WERI-Rb-1 (cell line): ENCODE data around the gene THAP2.
A peak's percentile ranks its signal among the peaks of the same experiment; 100 is the strongest.
"Not testable (repeated sequence)": the region's sequence is repeated elsewhere in the genome, so short reads cannot be mapped to it uniquely, and the experiment has no call there.

Experiments used
- DNase-seq: peaks from one replicate; pipeline ENCODE4 v3.0.0-alpha.2; 2020
- H3K27ac ChIP-seq: fragments of 250-450 bp; sonication (Bioruptor Pico); 2 replicates; pipeline ENCODE4 v1.5.1; 2020; ENCODE audit warnings: mild to moderate bottlenecking, moderate library complexity
- H3K27me3 ChIP-seq: fragments of 250-450 bp; sonication (Bioruptor Pico); 2 replicates; pipeline ENCODE4 v1.5.1; 2021; ENCODE audit warnings: mild to moderate bottlenecking, low read depth, moderate library complexity; ENCODE audit not compliant: insufficient read depth, severe bottlenecking
- H3K36me3 ChIP-seq: fragments of 250-450 bp; sonication (Bioruptor Pico); 2 replicates; pipeline ENCODE4 v1.5.1; 2020; ENCODE audit warnings: mild to moderate bottlenecking, moderate library complexity
- H3K4me3 ChIP-seq: 2 replicates; pipeline ENCODE4 v1.5.1; 2011; ENCODE audit warnings: low read depth, mild to moderate bottlenecking, control low read depth, low read length
- H3K9me3 ChIP-seq: fragments of 250-450 bp; sonication (Bioruptor Pico); 2 replicates; pipeline ENCODE4 v1.5.1; 2021; ENCODE audit warnings: mild to moderate bottlenecking, moderate library complexity; ENCODE audit not compliant: severe bottlenecking
- TF ChIP-seq, protein P1 (sequence below): IDR thresholded peaks from 2 replicates; pipeline ENCODE4 v1.5.1; 2011; ENCODE audit warnings: low read depth, mild to moderate bottlenecking, control low read depth, inconsistent platforms, low read length

THAP2 gene

DNA sequence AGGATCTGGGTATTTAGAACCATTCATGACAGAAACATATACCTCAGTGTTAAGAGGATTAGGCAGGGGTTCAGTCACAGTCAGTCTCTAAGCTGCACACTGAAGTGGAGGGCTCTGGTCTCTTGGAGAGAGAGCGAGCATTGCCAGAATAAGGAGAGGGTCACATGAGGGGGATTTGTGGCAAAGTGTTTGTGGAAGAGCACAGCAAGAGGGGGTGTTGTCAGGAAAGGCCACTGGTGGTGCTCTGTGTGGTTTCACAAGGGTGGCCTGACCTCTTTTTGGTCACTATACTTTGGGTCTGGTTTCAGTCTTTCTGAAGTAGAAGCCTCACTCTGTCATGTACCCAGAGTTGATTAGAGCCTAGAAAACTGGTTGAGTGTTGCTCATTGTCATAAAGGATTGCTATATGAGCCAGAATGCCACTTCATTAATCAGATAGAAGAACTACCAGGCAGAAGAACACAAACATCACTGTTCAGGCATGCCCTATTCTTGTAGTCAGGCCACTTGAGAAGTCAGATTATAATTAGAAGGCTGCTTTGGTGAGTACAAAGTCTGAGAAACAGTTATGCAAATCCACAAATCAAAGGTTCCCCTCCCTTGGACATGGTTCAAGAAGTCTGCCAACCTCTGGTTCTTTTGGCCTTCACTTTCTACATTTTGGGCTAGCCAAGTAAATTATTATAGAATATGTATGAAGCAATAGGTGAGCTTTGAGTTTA, 30.2 kb downstream of the THAP2 start:
- H3K9me3 ChIP-seq = no peaks in the 10 kb centered on the region
- peak overlapping the region; percentile 49 for H3K27ac ChIP-seq
- peak; percentile 73 for DNase-seq
- TF ChIP-seq, protein P1, sequence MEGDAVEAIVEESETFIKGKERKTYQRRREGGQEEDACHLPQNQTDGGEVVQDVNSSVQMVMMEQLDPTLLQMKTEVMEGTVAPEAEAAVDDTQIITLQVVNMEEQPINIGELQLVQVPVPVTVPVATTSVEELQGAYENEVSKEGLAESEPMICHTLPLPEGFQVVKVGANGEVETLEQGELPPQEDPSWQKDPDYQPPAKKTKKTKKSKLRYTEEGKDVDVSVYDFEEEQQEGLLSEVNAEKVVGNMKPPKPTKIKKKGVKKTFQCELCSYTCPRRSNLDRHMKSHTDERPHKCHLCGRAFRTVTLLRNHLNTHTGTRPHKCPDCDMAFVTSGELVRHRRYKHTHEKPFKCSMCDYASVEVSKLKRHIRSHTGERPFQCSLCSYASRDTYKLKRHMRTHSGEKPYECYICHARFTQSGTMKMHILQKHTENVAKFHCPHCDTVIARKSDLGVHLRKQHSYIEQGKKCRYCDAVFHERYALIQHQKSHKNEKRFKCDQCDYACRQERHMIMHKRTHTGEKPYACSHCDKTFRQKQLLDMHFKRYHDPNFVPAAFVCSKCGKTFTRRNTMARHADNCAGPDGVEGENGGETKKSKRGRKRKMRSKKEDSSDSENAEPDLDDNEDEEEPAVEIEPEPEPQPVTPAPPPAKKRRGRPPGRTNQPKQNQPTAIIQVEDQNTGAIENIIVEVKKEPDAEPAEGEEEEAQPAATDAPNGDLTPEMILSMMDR = no peak
- no peak overlapping the region for H3K4me3 ChIP-seq
- H3K36me3 ChIP-seq = peaks cover 31% of the 10 kb centered on the region
- H3K27me3 ChIP-seq = no peaks in the 10 kb centered on the region

- DNase-seq = no peak
- Histone ChIP-seq H3K4me3 (no peak overlapping the region), H3K27ac (no peak overlapping the region), H3K27me3 (no peaks in the 10 kb centered on the region), H3K9me3 (no peaks in the 10 kb centered on the region), H3K36me3 (peaks cover 45% of the 10 kb centered on the region)
- TF ChIP-seq, protein P1 = no peak
Measured at GRCh38 chr12:71695782-71696181, 31.7 kb downstream of the THAP2 start.

DNA sequence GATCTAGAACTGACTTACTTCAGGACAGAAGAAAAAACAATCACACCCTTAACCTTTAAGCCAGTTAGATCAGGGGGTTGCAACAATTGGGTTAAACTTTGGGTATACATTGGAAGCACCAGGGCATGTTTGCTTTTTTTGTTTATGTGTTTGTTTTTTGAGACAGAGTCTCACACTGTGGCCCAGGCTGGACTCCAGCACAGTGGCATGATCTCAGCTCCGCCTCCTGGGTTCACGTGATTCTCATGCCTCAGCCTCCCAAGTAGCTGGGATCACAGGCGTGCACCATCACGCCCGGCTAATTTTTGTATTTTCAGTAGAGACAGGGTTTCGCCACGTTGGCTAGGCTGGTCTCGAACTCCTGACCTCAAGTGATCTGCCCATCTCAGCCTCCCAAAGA, 38.1 kb downstream of the THAP2 start:
- H3K4me3 ChIP-seq, H3K27ac ChIP-seq, DNase-seq, H3K27me3 ChIP-seq, H3K9me3 ChIP-seq: not testable (repeated sequence)
- peaks cover 45% of the 10 kb centered on the region for H3K36me3 ChIP-seq

GRCh38 chr12:71702590-71702989, 38.5 kb downstream of the THAP2 start:
- no peaks in the 10 kb centered on the region for H3K27me3 ChIP-seq
- no peak for DNase-seq
- no peak overlapping the region for H3K27ac ChIP-seq
- no peak overlapping the region for H3K4me3 ChIP-seq
- peaks cover 41% of the 10 kb centered on the region for H3K36me3 ChIP-seq
- H3K9me3 ChIP-seq = no peaks in the 10 kb centered on the region
- TF ChIP-seq, protein P1 = no peak

GRCh38 chr12:71703206-71703605, 39.1 kb downstream of the THAP2 start:
- Histone ChIP-seq H3K9me3 (no peaks in the 10 kb centered on the region), H3K27me3 (no peaks in the 10 kb centered on the region), H3K4me3 (no peak overlapping the region), H3K27ac (no peak overlapping the region), H3K36me3 (peaks cover 35% of the 10 kb centered on the region)
- DNase-seq = no peak
- TF ChIP-seq, protein P1 = no peak

- TF ChIP-seq, protein P1 = no peak
- H3K27ac ChIP-seq = no peak overlapping the region
- peaks cover 18% of the 10 kb centered on the region for H3K36me3 ChIP-seq
- H3K4me3 ChIP-seq = no peak overlapping the region
- no peak for DNase-seq
- no peaks in the 10 kb centered on the region for H3K27me3 ChIP-seq
- H3K9me3 ChIP-seq = no peaks in the 10 kb centered on the region
Measured at GRCh38 chr12:71704920-71705319, 40.8 kb downstream of the THAP2 start.
